K562 (cell line): ENCODE measurements around the gene CENPN. TPM values are rescaled to one million over a fixed set of nuclear protein-coding genes. Genes with fewer than 3 reads are reported as not detected.
A peak's percentile ranks its signal among the peaks of the same experiment; 100 is the strongest.

Source experiments
- ATAC-seq: fragments of 200-7000 bp; cut with Tn5 transposase; 3 replicates; pipeline ENCODE4 v1.9.1; 2020; ENCODE audit warnings: moderate library complexity
- BruUV-seq: library from RNA; stranded (reverse); fragments of 400-500 nt; replicated peaks from 2 replicates; lab custom pipeline; 2021; lab: Mats Ljungman, UMichigan
- CTCF ChIA-PET: fragments of 300-600 bp; formaldehyde crosslinking; extraction: SDS; loops from one replicate; lab custom pipeline; 2021; ENCODE audit warnings: low intra/inter-chr PET ratio; lab: Yijun Ruan, JAX
- POLR2A ChIA-PET: fragments of 300-600, 350-650 bp; sonication (Branson Sonifier 250); formaldehyde crosslinking; extraction: SDS; loops from one replicate; lab custom pipeline; 2021; ENCODE audit warnings: antibody characterized with exemption, inconsistent platforms; lab: Yijun Ruan, JAX
- DNase-seq, 4 experiments: peaks; one replicate each; pipeline versions ENCODE4 v3.0.0 to v3.0.0-alpha.2; 2011 to 2018; ENCODE audit warnings: low spot score in 3 of 4, mixed read lengths in 3 of 4; ENCODE audit errors: extremely low read depth in 1 of 4
- FAIRE-seq: peaks from 2 replicates; lab custom pipeline; 2011; peaks lifted over from hg19 to GRCh38; lab: Jason Lieb, UNC
- H2AFZ ChIP-seq: 2 replicates; pipeline ENCODE4 v1.6.0; 2011; ENCODE audit warnings: low read depth, low read length, control low read depth, inconsistent platforms
- H3K27ac ChIP-seq: fragments of 200-600 bp; 3 replicates; pipeline ENCODE4 v1.8.0; 2011; ENCODE audit warnings: low read depth, mild to moderate bottlenecking, control low read depth, inconsistent platforms, low read length, moderate library complexity, mixed read lengths; ENCODE audit errors: extremely low read depth
- H3K27me3 ChIP-seq, 2 experiments: fragments of 300-600 bp in 1 of 2; 2 replicates in 1 of 2; 3 replicates in 1 of 2; pipeline versions ENCODE4 v1.6.0 to v1.8.0; 2011; ENCODE audit warnings: inconsistent platforms in 2 of 2, low read length in 2 of 2, mild to moderate bottlenecking in 1 of 2, mixed read lengths in 1 of 2, moderate library complexity in 1 of 2; ENCODE audit not compliant: control insufficient read depth in 2 of 2, insufficient read depth in 2 of 2
- H3K36me3 ChIP-seq: fragments of 300-600 bp; 3 replicates; pipeline ENCODE4 v1.8.0; 2011; ENCODE audit warnings: mild to moderate bottlenecking, low read length, inconsistent platforms; ENCODE audit not compliant: control insufficient read depth, insufficient read depth
- H3K4me1 ChIP-seq, 2 experiments: fragments of 200-600 bp in 1 of 2; replicated peaks in 1 of 2; 2 replicates in 1 of 2; 3 replicates in 1 of 2; pipeline versions ENCODE4 v1.5.1 to v1.8.0; 2011; ENCODE audit warnings: inconsistent platforms in 2 of 2, low read length in 2 of 2, mild to moderate bottlenecking in 1 of 2, mixed read lengths in 1 of 2, moderate library complexity in 1 of 2; ENCODE audit not compliant: control insufficient read depth in 2 of 2, insufficient read depth in 2 of 2
- H3K4me2 ChIP-seq: 2 replicates; pipeline ENCODE4 v1.6.1; 2011; ENCODE audit warnings: low read length, control low read depth, inconsistent platforms, mixed read lengths; ENCODE audit not compliant: insufficient read depth
- H3K4me3 ChIP-seq: fragments of 200-600 bp; sonication (generic), shearing (Covaris generic); 2 replicates; pipeline ENCODE4 v1.5.1; 2016; ENCODE audit warnings: control low read depth, inconsistent platforms
- H3K79me2 ChIP-seq: fragments of 200-600 bp; 3 replicates; pipeline ENCODE4 v1.8.0; 2011; ENCODE audit warnings: low read length, inconsistent platforms; ENCODE audit not compliant: control insufficient read depth, insufficient read depth
- H3K9ac ChIP-seq, 2 experiments: 2 replicates each; pipeline versions ENCODE4 v1.6.0 to v1.6.1; 2011; ENCODE audit warnings: low read depth in 2 of 2, low read length in 2 of 2, control low read depth in 1 of 2, inconsistent platforms in 1 of 2, mild to moderate bottlenecking in 1 of 2, mixed read lengths in 1 of 2; ENCODE audit not compliant: insufficient read depth in 1 of 2
- H3K9me1 ChIP-seq: one replicate; pipeline ENCODE4 v1.6.0; 2011; ENCODE audit warnings: inconsistent platforms, mild to moderate bottlenecking, low read length, moderate library complexity; ENCODE audit not compliant: control insufficient read depth, insufficient read depth
- H3K9me3 ChIP-seq: replicated peaks from 2 replicates; pipeline ENCODE4 v1.5.1; 2011; ENCODE audit warnings: low read depth, low read length, inconsistent platforms; ENCODE audit not compliant: control insufficient read depth, insufficient read depth
- H4K20me1 ChIP-seq: replicated peaks from 2 replicates; pipeline ENCODE4 v1.6.1; 2011; ENCODE audit warnings: low read length, inconsistent platforms, mixed read lengths; ENCODE audit not compliant: control insufficient read depth, insufficient read depth
- CBFA2T3 ChIP-seq: fragments of 450-650 bp; IDR thresholded peaks from 2 replicates; pipeline ENCODE4 v1.6.1; 2017
- CTBP1 ChIP-seq: fragments of 450-650 bp; IDR thresholded peaks from 2 replicates; pipeline ENCODE4 v1.6.1; 2016; ENCODE audit warnings: borderline replicate concordance
- KDM1A ChIP-seq, 2 experiments: fragments of 450-650 bp; IDR thresholded peaks; 2 replicates each; pipeline ENCODE4 v1.6.1; 2016; ENCODE audit warnings: mild to moderate bottlenecking in 2 of 2
- NFE2 ChIP-seq: IDR thresholded peaks from 2 replicates; pipeline ENCODE4 v1.6.1; 2014; ENCODE audit warnings: antibody characterized with exemption, low read depth
- NFIC ChIP-seq: fragments of 450-650 bp; IDR thresholded peaks from 2 replicates; pipeline ENCODE4 v1.6.1; 2017; ENCODE audit warnings: mild to moderate bottlenecking, inconsistent platforms
- RCOR1 ChIP-seq, 2 experiments: IDR thresholded peaks; 2 replicates each; pipeline ENCODE4 v1.6.1; 2012; ENCODE audit warnings: low read depth in 2 of 2, low read length in 2 of 2, borderline replicate concordance in 1 of 2, improper control_type of control experiment in 1 of 2
- ZKSCAN1 ChIP-seq: fragments of 150-350 bp; IDR thresholded peaks from 2 replicates; pipeline ENCODE4 v1.6.1; 2016; ENCODE audit warnings: low read depth, low read length
- ZKSCAN3 ChIP-seq: fragments of 250-450 bp; sonication (Bioruptor Pico); IDR thresholded peaks from 2 replicates; pipeline ENCODE4 v1.4.0; 2020
- ZNF766 ChIP-seq: fragments of 200-800 bp; sonication (Bioruptor generic); conservative IDR thresholded peaks from 2 replicates; pipeline ENCODE4 v1.6.1; 2016; ENCODE audit warnings: missing genetic modification characterization, missing compliant biosample characterization
- WGBS: fragments of 100-300 bp; shearing (Covaris generic); methylation state at CpG from one replicate; pipeline ENCODE4 v1.1.6; 2016; ENCODE audit warnings: low coverage, mixed read lengths; ENCODE audit not compliant: insufficient coverage; ENCODE audit errors: missing lambda C conversion rate; 5-methylcytosine and 5-hydroxymethylcytosine counted together
- in situ Hi-C: fragments of 300-500 bp; cut with MboI; formaldehyde crosslinking; loops from 4 replicates; pipeline ENCODE4 v1.15.0; 2018; ENCODE audit warnings: inconsistent platforms, mixed read lengths
- intact Hi-C: fragments of 100-400 bp; cut with micrococcal nuclease; formaldehyde crosslinking; loops from 2 replicates; pipeline ENCODE4 v1.14.2; 2022
- polyA plus RNA-seq, 8 experiments: library from polyadenylated mRNA; depleted of rRNA in 4 of 8; stranded (reverse) in 5 of 8; unstranded in 3 of 8; fragments of >200 nt; fragmentation: Nextera tagmentation in 2 of 8; fragmentation: Illumina TruSeq in 1 of 8; extraction: Ambion mirVana in 2 of 8; extraction: Trizol in 1 of 8; gene quantifications; 2 replicates each; pipeline versions ENCODE4 v1.2.1 to v1.2.3, GENCODE V29; 2011 to 2014; ENCODE audit warnings: inconsistent platforms in 1 of 8, missing spikeins in 1 of 8
- total RNA-seq, 7 experiments: library from RNA; depleted of rRNA in 6 of 7; stranded (reverse); fragments of >200 nt in 6 of 7; fragmentation: Illumina TruSeq in 2 of 7; extraction: Trizol in 2 of 7; gene quantifications; 2 replicates each; pipeline versions ENCODE4 v1.2.1 to v1.2.3, GENCODE V29; 2011 to 2021; ENCODE audit warnings: low replicate concordance in 1 of 7

Gene CENPN
- total and polyA plus RNA-seq, 9 of the 15 experiments (the other 6 are each of a cell fraction or from before 2014, with no cell fraction given): 92.3 to 384 (median 140) TPM

DNA sequence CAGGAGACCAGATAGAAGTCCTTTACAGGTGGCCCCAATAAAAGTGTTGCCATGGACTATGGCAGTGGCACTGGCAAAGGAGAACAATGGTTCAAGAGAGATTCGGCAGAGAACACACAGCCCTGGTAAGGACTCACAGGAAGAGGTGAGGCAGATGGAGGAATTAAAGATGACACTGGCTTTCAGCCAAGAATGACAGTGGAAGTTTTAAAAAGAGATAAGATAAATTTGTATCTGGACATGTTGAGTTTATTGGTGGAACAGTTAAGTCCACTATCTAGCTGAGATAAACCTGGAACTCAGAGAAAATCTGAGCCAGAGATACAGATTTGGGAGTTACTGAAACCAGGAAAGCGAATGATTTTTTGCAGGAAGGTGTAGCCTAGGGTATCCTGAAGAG is 20.5 kb upstream of the CENPN start:
- TF ChIP-seq NFIC: peak; percentile 87
- TF ChIP-seq CBFA2T3: peak; percentile 20; the same call in 1 of the 2 replicates
- no peak for TF ChIP-seq ZKSCAN3 (CRISPR knock-in tag)
- TF ChIP-seq ZNF766 (CRISPR knock-in tag): 0 out of 2 replicates have a peak, but pooled peaks have one; percentile 55
- TF ChIP-seq NFE2: 0 out of 2 replicates have a peak, but pooled peaks have one; percentile 24
- no peak for TF ChIP-seq ZKSCAN1
- TF ChIP-seq KDM1A (IDR thresholded peaks at IDR 0.05): peak in 1 of 2 experiments; percentile 62; a peak in 2 of 4 replicates
- TF ChIP-seq RCOR1 (IDR thresholded peaks at IDR 0.05; ENCODE audit: borderline replicate concordance in 1 of 2, low read depth in 2 of 2, low read length in 2 of 2): peak in 1 of 2 experiments; percentile 70; a peak in 1 of 4 replicates
- peak; percentile 21; the same call in 1 of the 2 replicates for TF ChIP-seq CTBP1
- no peak overlapping the region for H3K9ac ChIP-seq
- DNase-seq: peak in 2 of 4 experiments; percentile 25 to 37
- no peak; the same call in 1 of the 3 replicates for ATAC-seq
- BruUV-seq: no TSS peak
- no peak overlapping the region for H3K4me2 ChIP-seq
- H3K36me3 ChIP-seq: peaks cover 27% of the 10 kb centered on the region
- ChIA-PET CTCF (no interaction called here), POLR2A (interaction anchor here (1.3 kb wide), 1 partner anchor 14 kb away, joined by 5 read pairs; no protein-coding TSS in a partner anchor)
- in situ Hi-C loops (no loop called here), intact Hi-C loops (no loop called here)
- H2AFZ ChIP-seq: no peak overlapping the region
- H3K4me1 ChIP-seq: no peaks in the 10 kb centered on the region
- H3K4me3 ChIP-seq: no peak overlapping the region
- H3K27me3 ChIP-seq: no peaks in the 10 kb centered on the region
- peaks cover 11% of the 10 kb centered on the region; the same call in 1 of the 2 replicates for H4K20me1 ChIP-seq
- H3K79me2 ChIP-seq: peaks cover 70% of the 10 kb centered on the region
- WGBS: 66% methylated on average over 2 of the region's 2 CpGs
- H3K9me3 ChIP-seq: no peaks in the 10 kb centered on the region
- FAIRE-seq: no peak
- H3K9me1 ChIP-seq: no peaks in the 10 kb centered on the region
- H3K27ac ChIP-seq: no peak overlapping the region
